HG03354 (cell line): ENCODE data around the gene LINC01488.

ENCODE experiments used
- ATAC-seq: cut with Tn5 transposase; IDR thresholded peaks from one replicate; pipeline ENCODE4 v1.9.1; 2021; ENCODE audit warnings: mild to moderate bottlenecking; ENCODE audit not compliant: unreplicated experiment, poor library complexity, severe bottlenecking

The LINC01488 gene

GRCh38 chr11:69520186-69520916 lies 38.9 kb downstream of the LINC01488 start:
- ATAC-seq: no peak

GRCh38 chr11:69521457-69521856 lies 40.0 kb downstream of the LINC01488 start:
- ATAC-seq: no peak

- ATAC-seq: no peak
Measured at GRCh38 chr11:69523453-69523852, 42.0 kb downstream of the LINC01488 start.

- ATAC-seq: no peak
Measured at GRCh38 chr11:69524291-69524882, 42.9 kb downstream of the LINC01488 start.

- ATAC-seq: no peak
Measured at GRCh38 chr11:69524991-69525411, 43.5 kb downstream of the LINC01488 start.

- no peak for ATAC-seq
Measured at GRCh38 chr11:69525516-69526452, 44.3 kb downstream of the LINC01488 start.

GRCh38 chr11:69526453-69526810 lies 45.0 kb downstream of the LINC01488 start:
- ATAC-seq: no peak

- no peak for ATAC-seq
Measured at GRCh38 chr11:69529001-69529400, 47.5 kb downstream of the LINC01488 start.

- no peak for ATAC-seq
Measured at GRCh38 chr11:69530278-69531070, 49.0 kb downstream of the LINC01488 start.

- ATAC-seq: no peak
Measured at GRCh38 chr11:69531071-69531716, 49.7 kb downstream of the LINC01488 start.

GRCh38 chr11:69531717-69532088 lies 50.2 kb downstream of the LINC01488 start:
- ATAC-seq: no peak

GRCh38 chr11:69533296-69534165 lies 52.1 kb downstream of the LINC01488 start:
- no peak for ATAC-seq

- ATAC-seq: no peak
Measured at GRCh38 chr11:69534166-69534530, 52.7 kb downstream of the LINC01488 start.

- ATAC-seq: no peak
Measured at GRCh38 chr11:69535908-69536307, 54.4 kb downstream of the LINC01488 start.

GRCh38 chr11:69536406-69536805 lies 54.9 kb downstream of the LINC01488 start:
- ATAC-seq: no peak

- ATAC-seq: no peak
Measured at GRCh38 chr11:69537126-69537525, 55.7 kb downstream of the LINC01488 start.

- ATAC-seq: no peak
Measured at GRCh38 chr11:69537855-69538640, 56.6 kb downstream of the LINC01488 start.

- ATAC-seq: no peak
Measured at GRCh38 chr11:69538854-69539253, 57.4 kb downstream of the LINC01488 start.
